Brain microvascular endothelial cell (primary cell): ENCODE results near the gene CREG1.

ENCODE experiments used
- DNase-seq: peaks from one replicate; pipeline ENCODE4 v3.0.0-alpha.2; 2020
- H3K27ac ChIP-seq: fragments of 250-450 bp; sonication (Bioruptor Pico); 2 replicates; pipeline ENCODE4 v1.5.1; 2020; ENCODE audit warnings: mild to moderate bottlenecking, moderate library complexity
- H3K27me3 ChIP-seq: fragments of 250-450 bp; sonication (Bioruptor Pico); replicated peaks from 2 replicates; pipeline ENCODE4 v1.5.1; 2020; ENCODE audit warnings: mild to moderate bottlenecking
- H3K36me3 ChIP-seq: fragments of 250-450 bp; sonication (Bioruptor Pico); replicated peaks from 2 replicates; pipeline ENCODE4 v1.5.1; 2020; ENCODE audit warnings: mild to moderate bottlenecking
- H3K4me3 ChIP-seq: 2 replicates; pipeline ENCODE4 v1.5.1; 2011; ENCODE audit warnings: low read depth, mild to moderate bottlenecking, control low read depth, low read length, moderate library complexity
- CTCF ChIP-seq: IDR thresholded peaks from 2 replicates; pipeline ENCODE4 v1.5.1; 2011; ENCODE audit warnings: low read depth, mild to moderate bottlenecking, moderate library complexity, low read length, control low read depth, inconsistent platforms; ENCODE audit errors: missing control alignments
- in situ Hi-C: cut with HindIII; loops from 2 replicates; pipeline ENCODE4 v1.10.0; 2017; ENCODE audit warnings: low sequenced_read_pairs, low pct_ligation_motif_present

The CREG1 gene

GRCh38 chr1:167548059-167548932 is 5.3 kb downstream of the CREG1 start:
- peak; percentile 39 for DNase-seq
- Histone ChIP-seq H3K4me3 (no peak overlapping the region), H3K27ac (peak overlapping the region; percentile 3), H3K36me3 (no peaks in the 10 kb centered on the region), H3K27me3 (no peaks in the 10 kb centered on the region)
- in situ Hi-C loops = no loop called here
- no peak for TF ChIP-seq CTCF

GRCh38 chr1:167546935-167547334 is 6.6 kb downstream of the CREG1 start:
- Histone ChIP-seq H3K27ac (no peak overlapping the region), H3K36me3 (no peaks in the 10 kb centered on the region), H3K27me3 (no peaks in the 10 kb centered on the region), H3K4me3 (no peak overlapping the region)
- in situ Hi-C loops = no loop called here
- no peak for DNase-seq
- TF ChIP-seq CTCF = no peak

GRCh38 chr1:167545349-167545748 is 8.2 kb downstream of the CREG1 start:
- DNase-seq = no peak
- Histone ChIP-seq H3K27ac (no peak overlapping the region), H3K27me3 (no peaks in the 10 kb centered on the region), H3K4me3 (no peak overlapping the region), H3K36me3 (no peaks in the 10 kb centered on the region)
- in situ Hi-C loops = no loop called here
- TF ChIP-seq CTCF = no peak

GRCh38 chr1:167544447-167545093 is 9.0 kb downstream of the CREG1 start:
- in situ Hi-C loops = no loop called here
- no peak for TF ChIP-seq CTCF
- no peak for DNase-seq
- H3K36me3 ChIP-seq = no peaks in the 10 kb centered on the region
- no peak overlapping the region for H3K4me3 ChIP-seq
- no peak overlapping the region for H3K27ac ChIP-seq
- no peaks in the 10 kb centered on the region for H3K27me3 ChIP-seq

GRCh38 chr1:167543199-167543990 is 10.2 kb downstream of the CREG1 start:
- no peak for TF ChIP-seq CTCF
- H3K27ac ChIP-seq = no peak overlapping the region
- H3K36me3 ChIP-seq = no peaks in the 10 kb centered on the region
- H3K27me3 ChIP-seq = no peaks in the 10 kb centered on the region
- no peak overlapping the region for H3K4me3 ChIP-seq
- DNase-seq = no peak
- in situ Hi-C loops = no loop called here
